ENCODE measurements around the gene ZNF705A.
"Not testable (repeated sequence)": the region's sequence is repeated elsewhere in the genome, so short reads cannot be mapped to it uniquely, and the experiment has no call there.

DNA sequence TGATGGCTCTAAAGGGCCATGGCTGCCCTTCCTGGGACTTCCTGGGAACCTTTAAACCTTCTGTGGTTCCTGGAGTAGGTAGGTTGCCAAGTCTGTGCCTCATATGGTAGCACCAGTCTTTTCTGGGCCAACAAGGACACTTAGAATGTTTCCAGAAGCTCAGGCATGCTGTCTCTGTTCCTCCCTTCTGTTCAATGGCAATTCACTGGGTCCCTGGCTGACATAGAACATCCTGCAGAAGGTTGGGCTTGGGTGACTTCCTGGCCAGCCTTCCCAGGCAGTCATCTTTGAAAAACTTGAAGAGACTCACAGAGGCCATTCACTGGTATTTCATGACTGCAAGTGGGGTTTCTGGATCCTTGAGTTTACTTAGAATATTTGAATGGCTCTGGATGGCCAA lies 24.5 kb downstream of the ZNF705A start:
- TF ChIP-seq POLR2AphosphoS5, POLR2A (IDR thresholded peaks at IDR 0.05): not testable (repeated sequence)

Measured in prostate gland (tissue), 1 donor.